GM21526 (cell line): ENCODE measurements around the gene ETNK1.
"Not testable (repeated sequence)": the region's sequence is repeated elsewhere in the genome, so short reads cannot be mapped to it uniquely, and the experiment has no call there.

Source experiments
- ATAC-seq: cut with Tn5 transposase; IDR thresholded peaks from one replicate; pipeline ENCODE4 v1.9.1; 2021; ENCODE audit warnings: moderate library complexity; ENCODE audit not compliant: unreplicated experiment, low FRiP score

Gene ETNK1

DNA sequence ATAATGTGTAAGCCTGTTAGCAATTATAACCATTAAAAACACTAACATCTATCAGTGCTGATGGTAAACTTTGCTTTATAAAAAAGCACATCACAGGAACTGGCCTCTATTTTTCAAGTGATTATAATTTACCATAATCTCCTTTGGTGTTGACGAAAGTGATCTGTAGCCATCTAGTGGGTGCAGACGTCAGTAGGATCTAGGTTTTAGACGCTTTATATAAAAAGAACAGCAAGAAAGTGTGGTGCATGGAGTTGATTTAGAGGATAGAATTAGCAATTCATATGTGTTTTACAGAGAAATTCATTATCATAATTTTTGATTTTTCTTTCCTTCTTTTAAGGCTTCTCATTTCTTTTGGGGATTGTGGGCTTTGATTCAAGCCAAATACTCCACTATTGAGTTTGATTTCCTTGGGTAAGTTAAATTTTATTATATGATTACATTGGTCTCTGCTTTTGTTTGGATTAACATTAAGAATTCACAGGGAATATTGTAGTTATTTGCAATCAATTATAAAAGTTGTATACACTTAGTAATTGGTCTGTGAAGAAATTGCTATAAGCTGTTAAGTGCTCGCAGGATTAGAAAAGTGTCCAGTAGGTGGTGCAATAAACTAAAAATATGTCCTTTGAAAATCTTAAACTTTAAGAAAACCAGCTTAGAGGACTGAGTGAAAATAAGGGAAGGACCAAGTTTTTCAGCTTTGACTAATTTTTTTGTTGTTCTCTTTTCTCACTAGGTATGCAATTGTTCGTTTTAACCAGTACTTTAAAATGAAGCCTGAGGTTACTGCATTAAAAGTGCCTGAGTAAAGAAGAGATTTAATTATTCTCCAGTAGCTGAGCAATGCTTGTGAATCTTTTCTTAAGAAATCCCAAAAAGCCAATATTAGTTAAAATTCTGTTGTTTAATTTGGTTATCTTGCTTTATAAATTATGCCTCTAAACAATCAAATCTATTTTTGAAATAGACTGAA lies 59.5 kb downstream of the ETNK1 start:
- ATAC-seq, result no peak

DNA sequence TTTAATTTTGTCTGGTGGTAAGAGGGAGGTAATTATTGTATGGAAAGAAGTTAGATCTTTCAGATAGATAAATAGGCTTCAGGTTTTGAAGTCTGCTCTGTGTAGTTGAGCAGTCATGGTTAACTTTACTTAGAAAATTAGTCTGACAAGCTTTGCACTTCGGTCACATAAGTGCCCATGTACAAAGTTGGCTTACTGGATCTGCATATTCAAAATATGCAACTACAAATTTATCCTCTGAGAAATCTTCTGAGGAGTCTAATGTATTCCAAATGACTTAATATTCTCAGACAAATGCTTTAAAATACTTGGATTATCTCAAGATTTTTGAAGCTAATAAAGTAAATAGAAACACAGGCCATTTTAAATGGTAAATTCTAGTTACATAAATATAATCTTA lies 61.2 kb downstream of the ETNK1 start:
- ATAC-seq, result no peak

DNA sequence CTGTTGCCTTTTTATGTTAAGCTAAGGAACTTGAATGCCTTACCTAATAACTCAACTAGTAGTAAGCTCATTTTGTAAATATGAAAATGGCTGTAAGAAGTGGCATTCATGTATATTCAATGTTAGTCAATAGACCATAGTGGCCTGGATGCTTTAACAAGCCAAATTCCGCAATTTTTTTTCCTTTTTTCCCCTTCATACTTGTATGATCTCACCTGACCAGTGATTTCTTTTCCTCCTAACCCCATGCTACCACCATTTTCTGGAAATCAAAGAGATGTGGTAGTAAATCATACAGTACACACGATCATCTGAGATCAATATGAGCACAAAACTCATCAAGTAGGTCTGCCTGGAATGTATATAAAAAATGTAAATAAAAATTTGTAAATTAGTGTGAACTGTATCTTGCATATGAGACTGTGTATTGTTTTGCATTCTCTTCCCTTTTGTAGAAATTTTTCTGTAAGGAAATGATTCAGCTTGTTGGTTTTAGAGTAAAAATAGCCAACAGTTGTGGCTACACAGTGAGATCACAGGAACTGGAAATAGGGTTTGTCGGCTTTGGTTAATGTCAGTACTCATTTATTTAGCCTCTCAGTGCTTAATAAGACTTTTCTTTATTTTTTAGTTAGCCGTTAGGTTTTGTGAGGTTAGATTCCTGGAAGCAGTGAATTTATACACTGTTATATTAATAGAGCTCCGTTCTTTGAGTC lies 62.5 kb downstream of the ETNK1 start:
- peak; percentile 66 for ATAC-seq

DNA sequence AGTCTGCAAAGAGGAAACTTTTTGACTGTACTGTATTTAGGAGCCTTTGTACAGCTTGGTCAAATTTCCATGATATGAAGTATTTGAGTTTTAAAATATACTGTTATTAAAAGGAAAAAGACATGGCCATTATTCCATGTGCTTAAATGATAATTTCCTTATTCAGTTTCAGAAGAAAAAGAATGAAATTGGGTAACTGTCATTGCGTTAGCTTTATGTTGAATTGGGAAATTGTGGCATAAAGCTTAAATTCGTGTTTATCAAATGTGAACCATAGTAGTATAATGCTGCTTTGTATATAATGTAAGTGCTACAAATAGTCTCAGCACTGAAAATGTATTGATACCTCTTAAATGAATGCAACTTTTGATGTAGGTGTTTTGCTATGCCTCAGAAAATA lies 64.9 kb downstream of the ETNK1 start:
- no peak for ATAC-seq

DNA sequence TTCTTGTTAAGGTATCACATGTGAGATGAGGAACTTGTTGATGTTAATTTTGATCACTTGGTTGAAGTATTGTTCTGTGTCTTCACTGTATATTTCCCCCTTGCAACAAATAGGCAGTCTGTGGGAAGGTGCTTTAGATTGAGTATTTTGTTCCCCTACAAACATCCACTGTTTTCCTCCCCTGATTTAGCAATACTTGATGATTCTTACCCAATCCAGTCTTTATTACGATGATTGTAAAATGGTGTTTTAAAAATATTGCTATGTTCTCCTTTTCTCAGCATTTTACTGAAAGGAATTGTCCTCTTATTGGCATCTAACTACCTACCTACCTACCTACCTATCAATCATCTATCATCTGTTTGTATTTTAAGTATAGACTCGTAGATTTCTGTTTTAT lies 66.3 kb downstream of the ETNK1 start:
- ATAC-seq, result no peak

DNA sequence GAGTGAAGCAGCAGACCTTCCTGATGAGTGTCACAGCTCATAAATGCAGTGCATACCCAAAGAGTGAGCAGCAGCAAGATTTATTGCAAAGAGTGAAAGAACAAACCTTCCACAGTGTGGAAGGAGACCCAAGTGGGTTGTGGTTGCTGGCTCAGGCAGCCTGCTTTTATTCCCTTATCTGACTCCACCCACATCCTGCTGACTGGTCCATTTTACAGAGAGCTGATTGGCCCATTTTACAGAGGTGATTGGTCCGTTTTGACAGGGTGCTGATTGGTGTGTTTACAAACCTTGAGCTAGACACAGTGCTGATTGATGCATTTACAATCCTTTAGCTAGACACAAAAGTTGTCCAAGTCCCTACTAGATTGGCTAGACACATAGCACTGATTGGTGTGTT lies 67.5 kb downstream of the ETNK1 start:
- ATAC-seq, result not testable (repeated sequence)

DNA sequence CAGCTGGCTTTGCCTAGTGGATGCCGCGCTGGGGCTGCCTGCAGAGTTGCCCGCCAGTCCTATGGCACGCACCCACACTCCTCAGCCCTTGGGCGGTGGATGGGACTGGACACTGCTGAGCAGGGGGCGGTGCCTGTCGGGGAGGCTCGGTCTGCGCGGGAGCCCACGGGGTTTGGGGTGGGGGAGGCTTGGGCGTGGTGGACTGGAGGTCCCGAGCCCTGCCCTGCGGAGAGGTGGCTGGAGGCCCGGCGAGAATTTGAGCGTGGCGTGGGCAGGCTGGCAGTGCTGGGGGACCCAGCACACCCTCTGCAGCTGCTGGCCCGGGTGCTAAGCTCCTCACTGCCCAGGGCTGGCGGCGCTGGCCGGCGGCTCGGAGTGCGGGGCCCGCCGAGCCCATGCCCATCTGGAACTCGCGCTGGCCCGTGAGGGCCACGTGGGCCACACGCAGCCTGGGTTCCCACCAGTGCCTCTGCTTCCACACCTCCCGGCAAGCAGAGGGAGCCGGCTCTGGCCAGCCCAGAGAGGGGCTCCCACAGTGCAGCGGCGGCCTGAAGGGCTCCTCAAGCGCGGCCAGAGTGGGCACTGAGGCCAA lies 68.1 kb downstream of the ETNK1 start:
- ATAC-seq, result no peak

DNA sequence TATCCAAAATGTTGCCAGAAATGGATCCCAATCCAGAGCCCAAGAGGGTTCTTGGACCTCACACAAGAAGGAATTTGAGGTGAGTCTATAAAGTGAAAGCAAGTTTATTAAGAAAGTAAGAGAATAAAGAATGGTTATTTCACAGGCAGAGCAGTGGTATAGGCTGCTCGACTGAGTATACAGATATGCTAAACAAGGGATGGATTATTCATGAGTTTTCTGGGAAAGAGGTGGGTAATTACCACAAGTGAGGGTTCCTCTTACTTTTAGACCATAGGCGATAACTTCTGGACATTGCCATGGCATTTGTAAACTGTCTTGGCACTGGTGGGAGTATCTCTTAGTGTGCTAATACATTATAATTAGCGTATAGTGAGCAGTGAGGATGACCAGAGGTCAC lies 73.6 kb downstream of the ETNK1 start:
- ATAC-seq, result no peak

DNA sequence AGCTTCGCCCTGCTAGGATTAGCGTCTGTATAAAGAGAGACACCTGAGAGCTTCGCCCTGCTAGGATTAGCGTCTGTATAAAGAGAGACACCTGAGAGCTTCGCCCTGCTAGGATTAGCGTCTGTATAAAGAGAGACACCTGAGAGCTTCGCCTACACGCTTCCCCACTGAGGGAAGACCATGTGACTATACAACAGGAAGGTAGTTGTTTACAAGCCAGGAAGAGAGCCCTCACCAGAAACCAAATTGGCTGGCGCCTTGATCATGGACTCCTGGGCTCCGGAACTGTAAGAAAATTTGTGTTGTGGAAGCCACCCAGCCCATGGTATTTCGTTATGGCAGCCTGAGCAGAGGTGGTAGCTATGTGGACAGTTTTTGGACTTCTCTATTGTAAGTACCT lies 74.7 kb downstream of the ETNK1 start:
- ATAC-seq, result not testable (repeated sequence)

DNA sequence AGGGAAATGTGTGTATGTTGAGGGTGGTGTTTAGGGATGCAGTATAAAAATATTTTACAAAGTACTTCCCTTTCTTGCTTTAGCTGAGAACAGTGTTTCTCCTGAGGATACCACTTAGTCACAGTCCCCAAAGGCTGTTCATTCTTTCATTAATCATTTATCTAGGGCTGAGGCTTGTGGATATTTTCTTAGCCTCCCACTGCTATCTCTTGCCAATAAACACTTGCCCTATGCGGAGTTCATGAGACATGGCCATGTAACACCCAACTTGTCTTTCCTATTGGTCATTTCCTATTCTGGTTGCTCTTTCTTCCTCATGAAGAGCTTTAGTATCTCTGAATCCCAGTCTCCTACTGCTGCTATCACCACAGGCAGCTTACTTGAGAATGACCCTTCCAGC lies 75.1 kb downstream of the ETNK1 start:
- no peak for ATAC-seq

DNA sequence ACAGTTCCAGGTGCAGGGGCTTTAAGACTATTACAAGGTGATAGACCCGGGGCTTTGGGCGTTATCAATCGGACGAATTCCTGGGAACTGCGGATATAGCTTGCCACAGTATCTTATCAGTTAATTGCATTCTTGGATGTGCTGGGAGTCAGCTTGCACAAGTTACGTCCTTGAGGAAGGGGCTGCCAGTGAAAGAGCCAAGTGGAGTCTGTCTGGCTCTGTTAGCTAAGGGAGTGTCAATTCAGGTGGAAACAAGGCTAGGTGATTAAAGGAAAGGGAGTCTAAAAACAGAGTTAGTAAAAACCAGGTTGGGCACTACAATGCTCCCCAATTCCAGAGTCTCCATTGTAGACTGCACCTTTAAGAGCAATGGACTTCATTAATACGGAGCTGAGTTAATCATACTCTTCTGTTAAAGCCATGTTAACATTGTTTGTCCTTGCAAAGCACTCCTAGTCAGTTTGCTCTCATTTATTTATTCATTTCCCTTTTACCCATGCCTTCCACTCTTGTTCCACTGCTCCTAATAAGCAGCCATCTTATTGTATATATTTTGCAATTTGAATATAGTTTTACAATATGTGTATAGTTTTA lies 76.3 kb downstream of the ETNK1 start:
- ATAC-seq, result not testable (repeated sequence)

DNA sequence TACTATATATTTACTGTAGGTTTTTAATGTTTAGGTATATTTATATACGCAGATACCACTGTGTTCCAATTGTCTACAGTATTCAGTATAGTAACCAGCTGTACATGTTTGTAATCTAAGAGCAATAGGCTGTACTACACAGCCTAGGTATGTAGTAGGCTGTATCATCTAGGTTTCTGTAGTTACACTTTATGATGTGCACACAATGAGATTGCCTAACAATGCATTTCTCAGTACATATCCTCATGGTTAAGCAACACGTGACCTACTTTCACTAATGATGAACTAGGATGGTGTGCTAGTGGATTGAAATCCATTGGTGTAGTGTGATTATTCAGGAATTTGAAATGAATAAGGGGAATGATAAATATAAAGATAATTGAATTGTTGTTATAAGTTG lies 77.7 kb downstream of the ETNK1 start:
- ATAC-seq, result no peak

DNA sequence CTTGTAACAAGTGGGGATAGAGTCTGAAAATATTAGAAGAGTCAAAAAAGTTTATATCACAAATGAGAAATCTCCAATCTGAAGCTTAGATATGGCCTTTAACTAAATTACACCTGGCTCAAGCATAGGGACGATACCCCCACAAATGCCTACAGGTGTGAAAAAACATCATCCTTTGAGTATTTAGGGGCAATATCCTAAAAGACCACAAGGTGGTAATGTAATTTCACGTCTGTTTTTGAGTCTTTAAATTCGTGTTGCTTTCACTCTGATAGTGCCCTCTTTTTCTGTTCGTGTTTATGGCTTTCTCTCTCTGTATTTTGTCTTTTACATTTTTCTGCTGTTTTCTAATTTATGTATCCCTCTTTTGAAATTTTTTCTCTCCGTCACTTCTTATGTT lies 84.3 kb downstream of the ETNK1 start:
- peak; percentile 90 for ATAC-seq

DNA sequence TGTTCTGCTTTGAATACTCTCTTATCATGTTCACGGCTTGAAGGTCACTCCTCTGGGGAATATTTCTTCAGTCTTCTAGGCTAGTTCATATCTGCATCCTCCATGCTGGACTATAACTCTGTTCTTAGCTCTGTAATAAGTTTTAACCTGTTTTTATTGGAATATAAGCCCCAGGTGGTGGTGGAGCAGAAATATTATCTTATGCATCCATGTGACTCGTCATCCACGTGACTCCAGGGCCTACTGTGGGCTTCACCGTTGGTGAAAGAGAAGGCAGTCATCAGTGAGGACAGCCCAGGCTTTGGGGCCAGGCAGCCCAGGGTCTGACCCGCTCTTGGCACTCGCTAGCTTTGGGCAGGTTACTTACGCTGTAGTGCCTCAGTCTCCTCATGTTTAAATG lies 87.1 kb downstream of the ETNK1 start:
- ATAC-seq, result no peak

DNA sequence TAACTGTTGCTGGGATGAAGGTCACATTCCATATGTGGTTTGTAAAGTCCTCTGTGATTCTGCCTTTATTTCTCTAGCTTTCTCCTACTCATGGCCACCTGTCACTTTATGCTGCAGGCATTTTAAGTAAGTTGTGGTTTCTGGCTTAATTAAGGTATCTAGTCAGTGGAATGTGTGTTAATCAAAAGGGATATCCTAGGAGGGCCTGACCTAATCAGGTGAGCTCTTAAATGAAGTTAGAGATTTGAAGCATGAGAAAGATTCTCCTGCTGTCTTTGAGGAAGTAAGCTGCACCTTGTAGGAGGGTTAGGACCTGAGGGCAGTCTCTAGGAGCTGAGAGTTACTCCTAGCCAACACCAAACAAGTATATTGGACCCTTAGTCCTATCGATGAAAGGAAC lies 90.3 kb downstream of the ETNK1 start:
- no peak for ATAC-seq

DNA sequence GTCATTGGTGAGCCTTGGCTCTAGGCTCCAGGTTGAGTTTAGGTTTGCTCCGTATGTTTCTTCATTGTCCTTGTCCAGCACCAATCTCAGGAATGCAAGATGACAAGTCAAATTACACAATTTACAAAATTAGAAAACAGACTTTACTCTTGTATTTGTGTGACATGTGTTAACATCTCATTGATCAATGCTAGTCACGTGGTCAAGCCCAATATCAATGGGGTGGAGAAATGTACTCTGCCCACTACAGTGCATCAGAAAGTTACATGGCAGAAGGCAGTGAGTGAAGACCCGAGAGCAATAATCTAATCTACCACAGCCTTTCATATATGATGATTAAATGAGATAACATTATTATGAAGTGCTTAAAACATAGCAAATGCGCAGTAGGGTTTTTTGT lies 94.8 kb downstream of the ETNK1 start:
- ATAC-seq, result no peak

DNA sequence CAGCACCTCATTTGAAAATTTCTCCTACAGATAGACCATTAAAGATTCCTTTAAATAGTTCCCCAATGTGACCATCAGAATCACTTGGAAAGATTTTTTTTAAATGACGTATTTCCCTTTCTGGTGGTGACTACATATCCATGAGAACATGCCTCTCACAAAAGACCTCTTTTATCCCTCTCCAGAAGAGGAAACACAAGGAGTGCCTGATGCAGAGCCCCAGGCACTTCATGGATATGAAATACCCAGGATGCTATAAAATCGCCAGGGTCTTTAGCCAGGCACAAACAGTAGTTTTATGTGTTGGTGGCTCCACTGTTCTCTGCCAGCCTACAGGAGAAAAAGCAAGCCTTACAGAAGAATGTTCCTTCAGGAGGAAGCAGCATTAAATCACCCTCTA lies 97.1 kb downstream of the ETNK1 start:
- ATAC-seq, result no peak

DNA sequence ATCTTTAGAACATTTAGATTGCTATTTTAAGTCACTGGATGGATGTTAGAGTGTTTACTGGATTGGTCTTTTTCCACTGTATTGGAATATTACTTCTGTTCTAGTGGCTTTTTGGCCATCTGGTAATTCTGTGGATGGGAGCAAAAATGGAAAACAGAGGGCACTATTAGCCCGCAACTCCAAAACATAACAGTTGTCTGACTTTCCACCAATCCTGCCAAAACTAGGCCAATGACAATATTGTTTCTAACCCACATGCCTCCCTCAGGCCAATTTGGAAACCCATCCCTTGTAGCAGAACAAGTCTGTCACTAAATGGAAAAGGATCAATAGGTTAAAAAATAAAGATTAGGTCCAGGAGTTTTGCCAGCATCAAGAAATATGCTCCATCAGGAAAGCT lies 97.8 kb downstream of the ETNK1 start:
- ATAC-seq, result no peak

DNA sequence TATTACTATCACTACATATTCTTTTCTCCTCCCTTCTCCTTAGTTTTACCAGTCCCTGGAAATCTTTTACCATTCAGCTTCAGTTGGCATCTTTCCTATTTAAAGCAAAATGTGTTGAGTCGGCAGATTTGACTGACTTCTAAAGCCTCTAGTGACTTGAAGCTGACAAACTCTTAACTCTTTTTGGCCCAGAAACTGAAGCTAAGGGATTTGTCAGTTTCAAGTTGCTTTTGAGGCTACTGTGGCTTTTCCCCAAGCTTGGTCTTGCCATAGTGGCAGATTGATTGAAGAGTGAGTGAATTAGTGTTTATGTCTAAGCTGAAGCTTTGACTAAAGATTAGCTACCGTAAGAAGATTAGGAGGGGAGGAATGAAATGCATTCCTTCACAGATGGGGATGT lies 104.0 kb downstream of the ETNK1 start:
- no peak for ATAC-seq

DNA sequence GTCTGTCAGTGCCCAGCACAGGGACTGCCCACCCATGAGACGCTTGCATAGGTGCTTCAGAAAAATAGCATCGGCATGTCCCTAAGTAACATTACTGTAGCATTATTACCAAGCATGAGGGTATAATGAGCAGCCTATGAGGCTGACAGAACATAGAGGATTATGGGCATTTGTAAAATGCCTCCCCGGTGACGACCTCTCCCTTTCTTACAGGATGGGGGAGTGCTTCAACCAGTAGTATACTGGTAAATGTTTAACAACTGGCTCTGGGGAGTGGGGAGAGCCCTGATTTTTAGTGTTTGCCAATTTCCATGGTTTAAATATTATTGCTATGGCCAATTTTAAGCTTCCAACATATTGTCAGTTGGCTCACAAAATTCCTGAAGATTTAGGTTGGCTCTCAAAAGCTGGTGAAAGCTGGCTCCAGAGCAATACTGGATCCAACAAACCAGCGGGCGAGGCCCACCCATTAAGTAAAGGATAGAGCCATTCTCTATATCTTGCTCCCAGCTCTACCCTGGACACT lies 104.5 kb downstream of the ETNK1 start:
- no peak for ATAC-seq

DNA sequence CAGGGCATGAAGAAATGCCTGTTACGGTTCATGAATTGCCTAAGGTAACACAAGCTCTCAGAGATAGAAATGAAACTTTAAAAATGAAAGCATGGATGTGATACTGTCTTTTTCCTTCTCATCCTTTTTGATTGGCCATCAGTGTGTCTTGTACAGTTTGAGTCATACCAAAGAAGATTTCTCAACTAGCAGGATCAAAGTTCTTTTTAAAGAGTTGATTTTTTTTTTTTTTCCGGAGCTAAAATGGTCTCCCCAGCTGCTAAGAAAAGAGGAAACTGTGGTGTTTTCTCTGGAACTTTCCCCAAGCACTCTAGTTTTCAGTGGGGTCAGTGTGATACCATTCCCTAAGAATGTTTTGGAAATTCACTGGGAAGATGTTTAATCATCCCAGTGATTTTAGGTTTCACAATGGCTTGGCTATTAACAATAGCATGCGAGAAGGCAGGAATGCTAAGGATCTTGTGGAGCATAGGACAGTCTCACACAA lies 105.0 kb downstream of the ETNK1 start:
- ATAC-seq, result no peak
